ENCODE data around the gene GNRH2. TPM values are rescaled to one million over a fixed set of nuclear protein-coding genes. Genes with fewer than 3 reads are reported as not detected.

The GNRH2 gene
- total and polyA plus RNA-seq, 2 experiments from 2014 or later = not detected

GRCh38 chr20:3027987-3028386, 15.4 kb upstream of the GNRH2 start:
- no peaks in the 10 kb centered on the region for H3K9me3 ChIP-seq (ENCODE audit: low read depth)

DNA sequence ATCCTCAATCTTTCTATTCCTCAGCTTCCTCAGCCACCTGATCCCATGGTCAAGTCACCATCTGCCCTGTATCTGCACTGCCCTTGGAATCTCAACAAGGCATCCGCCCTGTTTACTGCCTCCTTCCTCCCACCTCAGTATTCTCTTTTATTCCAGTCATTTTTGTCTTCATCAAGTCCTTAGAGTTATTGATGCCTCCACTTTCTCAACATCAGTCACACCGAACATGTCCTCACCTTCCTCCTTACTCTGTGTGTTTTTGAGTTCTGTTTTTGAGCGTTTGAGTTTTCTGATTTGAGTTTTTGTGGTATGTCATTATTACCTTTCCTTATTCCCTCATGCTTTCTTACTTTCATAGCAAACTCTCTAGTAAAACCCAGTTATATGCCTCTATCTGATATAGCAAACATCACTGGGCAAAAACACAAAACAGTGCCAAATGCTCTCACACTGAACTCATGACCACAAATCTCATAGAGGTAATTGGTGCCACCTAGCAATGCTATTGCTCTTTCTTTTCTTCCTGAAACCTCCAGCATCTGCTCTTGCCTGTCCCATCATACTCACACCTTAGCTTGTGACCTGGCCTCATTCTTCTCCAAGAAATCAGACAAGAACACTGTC, 11.8 kb upstream of the GNRH2 start:
- no peaks in the 10 kb centered on the region; the same call in 1 of the 2 replicates for H3K36me3 ChIP-seq (ENCODE audit: low read depth)
- 95 to 97% methylated on average over 3 of the region's 3 CpGs for WGBS, 2 experiments (ENCODE audit: low coverage in 1 of 2, low lambda C conversion rate in 2 of 2, missing lambda C conversion rate in 2 of 2)
- DNase-seq = no peak

More at GRCh38 chr20:3027987-3028386, 15.4 kb upstream of the GNRH2 start:
- no peaks in the 10 kb centered on the region for H4K20me1 ChIP-seq (ENCODE audit: insufficient read depth)
- TF ChIP-seq EZH2phosphoT487 (IDR thresholded peaks at IDR 0.05; ENCODE audit: insufficient read depth, low read depth) = no peak
- no peak for TF ChIP-seq EZH2 (IDR thresholded peaks at IDR 0.05; ENCODE audit: insufficient read depth, poor library complexity, severe bottlenecking)
- peaks cover 8% of the 10 kb centered on the region; the same call in 1 of the 2 replicates for H3K36me3 ChIP-seq (ENCODE audit: low read depth)
- H2AFZ ChIP-seq = no peak overlapping the region
- no peaks in the 10 kb centered on the region for H3F3A ChIP-seq (ENCODE audit: insufficient read depth)
- H3K27me3 ChIP-seq (replicated peaks; ENCODE audit: insufficient read depth) = no peaks in the 10 kb centered on the region
- in situ Hi-C loops (cut with MboI) = no loop called here
- H3K27ac ChIP-seq = no peak overlapping the region
- H3K4me2 ChIP-seq (ENCODE audit: unreplicated experiment) = no peak overlapping the region
- H3K4me1 ChIP-seq (ENCODE audit: insufficient read depth) = no peaks in the 10 kb centered on the region
- no peaks in the 10 kb centered on the region for H3K79me2 ChIP-seq (ENCODE audit: insufficient read depth)
- H3K9ac ChIP-seq = no peak overlapping the region
- DNase-seq = no peak
- no peaks in the 10 kb centered on the region for H3K9me2 ChIP-seq (ENCODE audit: insufficient read depth)
- 72 to 79% methylated on average over 2 of the region's 2 CpGs for WGBS, 2 experiments (ENCODE audit: low coverage in 1 of 2, low lambda C conversion rate in 2 of 2, missing lambda C conversion rate in 2 of 2)
- no peak overlapping the region for H3K4me3 ChIP-seq

GRCh38 chr20:3032624-3033023, 10.8 kb upstream of the GNRH2 start:
- no peak overlapping the region for H2AFZ ChIP-seq
- H3K9me3 ChIP-seq (ENCODE audit: low read depth) = no peaks in the 10 kb centered on the region
- no peak overlapping the region for H3K4me2 ChIP-seq (ENCODE audit: unreplicated experiment)
- in situ Hi-C loops (cut with MboI) = no loop called here
- H3K9me2 ChIP-seq (ENCODE audit: insufficient read depth) = no peaks in the 10 kb centered on the region
- 73 to 85% methylated on average over 7 to 8 of the region's 8 CpGs for WGBS, 2 experiments (ENCODE audit: low coverage in 1 of 2, low lambda C conversion rate in 2 of 2, missing lambda C conversion rate in 2 of 2)
- no peak overlapping the region for H3K9ac ChIP-seq
- H3K4me3 ChIP-seq = no peak overlapping the region
- H4K20me1 ChIP-seq (ENCODE audit: insufficient read depth) = no peaks in the 10 kb centered on the region
- H3K4me1 ChIP-seq (ENCODE audit: insufficient read depth) = no peaks in the 10 kb centered on the region
- H3K36me3 ChIP-seq (ENCODE audit: low read depth) = peaks cover under 1% of the 10 kb centered on the region; the same call in 1 of the 2 replicates
- H3K27ac ChIP-seq = no peak overlapping the region
- H3F3A ChIP-seq (ENCODE audit: insufficient read depth) = no peaks in the 10 kb centered on the region
- no peak for DNase-seq
- H3K27me3 ChIP-seq (replicated peaks; ENCODE audit: insufficient read depth) = no peaks in the 10 kb centered on the region
- no peak for TF ChIP-seq EZH2 (IDR thresholded peaks at IDR 0.05; ENCODE audit: insufficient read depth, poor library complexity, severe bottlenecking)
- TF ChIP-seq EZH2phosphoT487 (IDR thresholded peaks at IDR 0.05; ENCODE audit: insufficient read depth, low read depth) = no peak
- H3K79me2 ChIP-seq (ENCODE audit: insufficient read depth) = no peaks in the 10 kb centered on the region

More for the DNA sequence above, 11.8 kb upstream of the GNRH2 start:
- no peak for TF ChIP-seq EZH2phosphoT487 (IDR thresholded peaks at IDR 0.05; ENCODE audit: insufficient read depth, low read depth)
- no peak for TF ChIP-seq EZH2 (IDR thresholded peaks at IDR 0.05; ENCODE audit: insufficient read depth, poor library complexity, severe bottlenecking)
- Histone ChIP-seq H3K4me3 (no peak overlapping the region), H4K20me1 (ENCODE audit: insufficient read depth) (no peaks in the 10 kb centered on the region), H3K79me2 (ENCODE audit: insufficient read depth) (no peaks in the 10 kb centered on the region), H3K4me1 (ENCODE audit: insufficient read depth) (no peaks in the 10 kb centered on the region), H3K27ac (no peak overlapping the region), H3K9me3 (ENCODE audit: low read depth) (no peaks in the 10 kb centered on the region), H3K4me2 (ENCODE audit: unreplicated experiment) (no peak overlapping the region), H3F3A (ENCODE audit: insufficient read depth) (no peaks in the 10 kb centered on the region), H2AFZ (no peak overlapping the region), H3K9ac (no peak overlapping the region), H3K9me2 (ENCODE audit: insufficient read depth) (no peaks in the 10 kb centered on the region), H3K27me3 (replicated peaks; ENCODE audit: insufficient read depth) (no peaks in the 10 kb centered on the region)
- in situ Hi-C loops (cut with MboI) = no loop called here

GRCh38 chr20:3037654-3038053, 5.8 kb upstream of the GNRH2 start:
- no peak overlapping the region for H3K27ac ChIP-seq
- H4K20me1 ChIP-seq (ENCODE audit: insufficient read depth) = no peaks in the 10 kb centered on the region
- H2AFZ ChIP-seq = no peak overlapping the region
- H3K9me2 ChIP-seq (ENCODE audit: insufficient read depth) = no peaks in the 10 kb centered on the region
- 59 to 65% methylated on average over 3 of the region's 3 CpGs for WGBS, 2 experiments (ENCODE audit: low coverage in 1 of 2, low lambda C conversion rate in 2 of 2, missing lambda C conversion rate in 2 of 2)
- in situ Hi-C loops (cut with MboI) = no loop called here
- no peaks in the 10 kb centered on the region for H3K9me3 ChIP-seq (ENCODE audit: low read depth)
- H3K9ac ChIP-seq = no peak overlapping the region
- peaks cover 7% of the 10 kb centered on the region; the same call in 1 of the 2 replicates for H3K4me1 ChIP-seq (ENCODE audit: insufficient read depth)
- H3K4me3 ChIP-seq = no peak overlapping the region
- no peaks in the 10 kb centered on the region for H3K27me3 ChIP-seq (replicated peaks; ENCODE audit: insufficient read depth)
- no peaks in the 10 kb centered on the region for H3K79me2 ChIP-seq (ENCODE audit: insufficient read depth)
- DNase-seq = no peak
- H3K36me3 ChIP-seq (ENCODE audit: low read depth) = peaks cover 7% of the 10 kb centered on the region; the same call in 1 of the 2 replicates
- 0 out of 2 replicates have a peak, but pooled peaks cover 6% of the 10 kb centered on the region for H3F3A ChIP-seq (ENCODE audit: insufficient read depth)
- TF ChIP-seq EZH2phosphoT487 (IDR thresholded peaks at IDR 0.05; ENCODE audit: insufficient read depth, low read depth) (no peak), EZH2 (IDR thresholded peaks at IDR 0.05; ENCODE audit: insufficient read depth, poor library complexity, severe bottlenecking) (no peak)
- H3K4me2 ChIP-seq (ENCODE audit: unreplicated experiment) = no peak overlapping the region
